ENCODE measurements around the gene FAM171A1. TPM values are rescaled to one million over a fixed set of nuclear protein-coding genes. Genes with fewer than 3 reads are reported as not detected.

The FAM171A1 gene
- total and polyA plus RNA-seq, 2 donors (not counting 3 experiments of a cell fraction or from before 2014, with no cell fraction given) = 56.3 to 75.8 TPM

- Histone ChIP-seq H3K4me2 (ENCODE audit: insufficient read depth, low read length) (no peak overlapping the region), H2AFZ (ENCODE audit: low read depth, low read length) (no peak overlapping the region), H3K27ac (ENCODE audit: insufficient read depth, low read depth, low read length) (no peak overlapping the region), H3K9me3 (replicated peaks; ENCODE audit: control insufficient read depth, insufficient read depth, low read length) (no peaks in the 10 kb centered on the region), H3K27me3 (ENCODE audit: control insufficient read depth in 2 of 2, insufficient read depth in 2 of 2, low read length in 2 of 2) (no peaks in the 10 kb centered on the region), H3K9ac (replicated peaks; ENCODE audit: extremely low read depth, insufficient read depth, low read length) (no peak overlapping the region), H3K4me1 (ENCODE audit: control insufficient read depth, extremely low read depth, insufficient read depth, low read length) (peaks cover 23% of the 10 kb centered on the region), H3K36me3 (ENCODE audit: control insufficient read depth in 2 of 2, extremely low read depth in 1 of 2, insufficient read depth in 2 of 2, low read length in 2 of 2) (no peaks in the 10 kb centered on the region), H3K79me2 (ENCODE audit: control insufficient read depth, insufficient read depth, low read length) (peaks cover 97% of the 10 kb centered on the region), H4K20me1 (replicated peaks; ENCODE audit: control insufficient read depth, extremely low read depth, insufficient read depth, low read length) (peaks cover 17% of the 10 kb centered on the region), H3K4me3 (replicated peaks in 1 of 3; ENCODE audit: insufficient read depth in 1 of 3, low read depth in 1 of 3, low read length in 3 of 3) (no peak overlapping the region), H3K9me1 (replicated peaks; ENCODE audit: control insufficient read depth, extremely low read depth, insufficient read depth, low read length) (no peaks in the 10 kb centered on the region)
- DNase-seq (ENCODE audit: low read depth, low spot score) = no peak
- dilution Hi-C loops (cut with MboI; ENCODE audit: extremely low pct_ligation_motif_present, low sequenced_read_pairs) = no loop called here
- no TSS peak for BruUV-seq (replicated peaks)
- ChIA-PET CTCF (no interaction called here), POLR2A (no interaction called here)
- TF ChIP-seq POLR2AphosphoS5 (IDR thresholded peaks at IDR 0.05; ENCODE audit: insufficient read depth, low read depth, low read length) = no peak
- intact Hi-C loops (cut with micrococcal nuclease) = no loop called here
- peak; percentile 28 for FAIRE-seq
Observed at GRCh38 chr10:15163253-15163828, 207.7 kb downstream of the FAM171A1 start.

Small RNAs within 50 kb of the gene (small RNA-seq; reads per million reads assigned to genes)
- gene AL590365.1 (ENCODE audit: insufficient read depth, insufficient read length, low read depth, low replicate concordance) = not detected

Other genes with a start within 250 kb of the FAM171A1 start
- 109 and 110 TPM in 2 replicates for gene NMT2, start 202.6 kb downstream of the FAM171A1 start, total RNA-seq
- gene NMT2, start 202.6 kb downstream of the FAM171A1 start, polyA plus RNA-seq = 31.9 and 39.0 TPM in 2 replicates

All from endothelial cell of umbilical vein (primary cell).